IMR-90 (cell line): Measurements from ENCODE around the gene MBOAT1.

Source experiments
- CTCF ChIP-seq: conservative IDR thresholded peaks from 2 replicates; pipeline ENCODE4 v1.5.1; 2012; ENCODE audit warnings: mild to moderate bottlenecking, low read depth, low read length, improper control_type of control experiment
- ELK1 ChIP-seq: fragments of 150-350 bp; IDR thresholded peaks from 2 replicates; pipeline ENCODE4 v1.6.1; 2016; ENCODE audit warnings: low read depth, mild to moderate bottlenecking, low read length, moderate library complexity, borderline replicate concordance
- POLR2A ChIP-seq: IDR thresholded peaks from 2 replicates; pipeline ENCODE4 v1.6.1; 2012; ENCODE audit warnings: mild to moderate bottlenecking, low read depth, low read length

- TF ChIP-seq POLR2A, result no peak
- no peak for TF ChIP-seq CTCF
- no peak for TF ChIP-seq ELK1
Measured at GRCh38 chr6:20217324-20217855, 5.1 kb upstream of the MBOAT1 start.
